Endothelial cell (in vitro differentiated cells): ENCODE results near the gene CRACDL. TPM values are rescaled to one million over a fixed set of nuclear protein-coding genes. Genes with fewer than 3 reads are reported as not detected.

Source experiments
- DNase-seq: peaks from one replicate; pipeline ENCODE4 v3.0.0; 2021; ENCODE audit warnings: low spot score
- H3K27ac Mint-ChIP-seq: one replicate; pipeline ENCODE4 v1.8.0; 2021; ENCODE audit warnings: mixed read lengths, inconsistent platforms; ENCODE audit not compliant: unreplicated experiment
- H3K27me3 Mint-ChIP-seq: one replicate; pipeline ENCODE4 v1.8.0; 2021; ENCODE audit warnings: mild to moderate bottlenecking, moderate library complexity, mixed read lengths, inconsistent platforms; ENCODE audit not compliant: unreplicated experiment
- H3K36me3 Mint-ChIP-seq: one replicate; pipeline ENCODE4 v1.8.0; 2021; ENCODE audit warnings: mild to moderate bottlenecking, low read depth, mixed read lengths, inconsistent platforms; ENCODE audit not compliant: unreplicated experiment
- H3K4me1 Mint-ChIP-seq: one replicate; pipeline ENCODE4 v1.8.0; 2021; ENCODE audit warnings: mild to moderate bottlenecking, mixed read lengths, inconsistent platforms; ENCODE audit not compliant: unreplicated experiment
- H3K4me3 Mint-ChIP-seq: one replicate; pipeline ENCODE4 v1.8.0; 2021; ENCODE audit warnings: mild to moderate bottlenecking, mixed read lengths, inconsistent platforms; ENCODE audit not compliant: unreplicated experiment
- H3K9me3 Mint-ChIP-seq: one replicate; pipeline ENCODE4 v1.8.0; 2021; ENCODE audit warnings: mixed read lengths, inconsistent platforms; ENCODE audit not compliant: unreplicated experiment
- CTCF ChIP-seq: fragments of 200-600 bp; sonication (generic); IDR thresholded peaks from one replicate; pipeline ENCODE4 v1.5.0; 2021; ENCODE audit warnings: antibody characterized with exemption; ENCODE audit not compliant: unreplicated experiment
- total RNA-seq: library from RNA; stranded (reverse); fragmentation: NEBNext Ultra II Directional; extraction: Animal tissue kit (Norgen Biotek cat#: 25700); gene quantifications from one replicate; pipeline ENCODE4 v1.2.1, GENCODE V29; 2021; ENCODE audit not compliant: unreplicated experiment

CRACDL gene
- total RNA-seq, 1 donor from 2014 or later: 3.3 TPM

DNA sequence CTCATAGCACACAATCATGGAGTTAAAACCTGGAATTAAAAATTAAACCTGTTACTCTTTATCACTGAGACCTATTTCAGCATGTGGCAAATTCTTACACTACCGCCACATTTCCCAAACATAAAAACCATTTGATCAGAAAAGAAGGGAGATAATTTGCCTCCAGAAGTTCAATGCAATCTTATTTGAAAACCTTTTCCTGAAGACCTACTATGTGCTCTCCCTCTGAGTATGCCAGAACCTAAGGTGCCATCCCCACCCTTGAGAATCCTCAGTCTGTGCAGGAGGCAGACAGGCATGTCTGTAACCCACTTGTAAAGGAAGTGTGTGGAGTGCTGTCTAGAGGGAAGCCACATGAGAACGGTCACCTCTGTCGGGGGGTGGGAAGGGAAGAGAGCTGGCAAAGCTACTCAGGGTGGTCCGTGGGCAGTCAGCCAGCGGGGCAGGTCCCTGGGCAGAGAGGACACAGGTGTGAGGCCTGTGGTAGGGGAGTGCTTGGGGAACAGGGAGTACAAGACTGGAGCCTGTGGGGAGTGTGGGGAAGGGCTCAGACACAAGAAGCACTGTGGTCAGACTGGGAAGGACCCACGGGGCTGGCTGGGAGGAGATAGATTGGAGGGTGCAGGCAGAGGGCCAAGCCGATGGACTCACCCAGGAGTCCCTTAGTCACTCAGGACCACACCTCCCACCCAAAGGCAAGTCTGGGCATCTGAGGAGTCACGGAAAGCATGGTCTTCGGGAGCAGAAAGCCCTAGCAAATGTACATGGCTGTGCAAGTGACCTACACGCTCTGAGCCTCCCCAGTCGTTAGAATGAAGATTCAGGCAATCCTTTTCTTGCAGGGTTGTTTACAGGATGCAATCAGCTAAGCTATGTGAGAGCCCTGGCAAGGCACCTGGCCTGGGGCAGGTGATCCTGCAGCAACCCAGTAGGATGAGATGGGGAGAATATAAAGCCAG is 22.8 kb downstream of the CRACDL start:
- no peaks in the 10 kb centered on the region for H3K36me3 Mint-ChIP-seq
- DNase-seq: no peak
- H3K4me1 Mint-ChIP-seq: peaks cover 20% of the 10 kb centered on the region
- no peaks in the 10 kb centered on the region for H3K9me3 Mint-ChIP-seq
- TF ChIP-seq CTCF: no peak
- H3K27ac Mint-ChIP-seq: no peak overlapping the region
- H3K27me3 Mint-ChIP-seq: peaks cover 9% of the 10 kb centered on the region
- H3K4me3 Mint-ChIP-seq: no peak overlapping the region

- Mint-ChIP-seq H3K27me3 (peaks cover 9% of the 10 kb centered on the region), H3K4me1 (peaks cover 29% of the 10 kb centered on the region), H3K4me3 (no peak overlapping the region), H3K9me3 (no peaks in the 10 kb centered on the region), H3K27ac (no peak overlapping the region), H3K36me3 (no peaks in the 10 kb centered on the region)
- no peak for TF ChIP-seq CTCF
- DNase-seq: no peak
Observed at GRCh38 chr2:98912221-98912851, 23.7 kb downstream of the CRACDL start.

GRCh38 chr2:98911376-98912154 is 24.5 kb downstream of the CRACDL start:
- Mint-ChIP-seq H3K27ac (no peak overlapping the region), H3K4me3 (no peak overlapping the region)
- no peak for TF ChIP-seq CTCF

GRCh38 chr2:98911126-98911375 is 25.0 kb downstream of the CRACDL start:
- no peak for TF ChIP-seq CTCF
- no peak for DNase-seq
- H3K27ac Mint-ChIP-seq: no peak overlapping the region
- H3K36me3 Mint-ChIP-seq: no peaks in the 10 kb centered on the region
- H3K4me1 Mint-ChIP-seq: peaks cover 29% of the 10 kb centered on the region
- no peaks in the 10 kb centered on the region for H3K9me3 Mint-ChIP-seq
- peaks cover 9% of the 10 kb centered on the region for H3K27me3 Mint-ChIP-seq
- no peak overlapping the region for H3K4me3 Mint-ChIP-seq

More at GRCh38 chr2:98911376-98912154, 24.5 kb downstream of the CRACDL start:
- peaks cover 29% of the 10 kb centered on the region for H3K4me1 Mint-ChIP-seq
- H3K9me3 Mint-ChIP-seq: no peaks in the 10 kb centered on the region
- peaks cover 9% of the 10 kb centered on the region for H3K27me3 Mint-ChIP-seq
- no peaks in the 10 kb centered on the region for H3K36me3 Mint-ChIP-seq
- DNase-seq: no peak
